T-helper 1 cell (primary cell): ENCODE data around the gene OTOG.

ENCODE experiments used
- DNase-seq, 5 donors: peaks; one replicate each; pipeline ENCODE4 v3.0.0-alpha.2; 2012 to 2020

Gene OTOG

DNA sequence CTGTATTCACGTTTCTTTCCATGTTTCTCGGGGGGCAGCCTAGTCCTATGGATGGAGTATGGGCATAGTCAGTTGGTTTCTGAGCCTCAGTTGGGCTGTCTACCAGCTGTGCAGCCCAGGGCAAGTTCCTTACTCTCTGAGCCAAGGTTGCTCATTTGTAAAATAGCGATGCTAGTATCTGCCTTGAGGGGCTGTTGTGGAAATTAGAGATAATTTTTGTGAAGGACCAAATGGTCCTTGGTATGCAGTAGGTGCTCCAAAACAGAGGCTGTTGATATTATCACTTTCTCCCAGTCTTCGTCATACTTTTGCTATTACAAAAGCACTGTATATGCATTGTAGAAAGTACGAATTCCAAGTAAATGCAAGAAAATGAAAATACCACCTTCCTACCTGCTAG lies 89.7 kb downstream of the OTOG start:
- no peak for DNase-seq

DNA sequence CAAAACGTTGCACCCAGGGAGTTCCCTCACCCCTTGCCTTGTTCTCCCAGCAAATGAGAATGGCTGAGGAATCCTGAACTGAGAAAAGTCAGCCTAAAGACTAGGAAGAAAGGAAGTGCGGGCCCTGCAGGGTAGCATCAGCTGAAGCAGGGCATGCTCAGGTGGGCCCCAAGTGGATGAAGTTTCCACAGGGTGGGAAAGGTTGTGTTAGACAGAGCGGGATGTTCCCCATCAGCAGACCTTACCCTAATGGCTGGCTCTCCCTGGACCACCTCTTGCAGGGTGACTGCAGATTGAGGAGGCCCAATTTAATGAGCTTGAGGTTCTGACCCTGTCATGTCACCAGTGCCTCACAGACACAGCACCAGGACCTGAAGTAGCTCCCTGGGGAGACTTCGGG lies 90.8 kb downstream of the OTOG start:
- no peak for DNase-seq

DNA sequence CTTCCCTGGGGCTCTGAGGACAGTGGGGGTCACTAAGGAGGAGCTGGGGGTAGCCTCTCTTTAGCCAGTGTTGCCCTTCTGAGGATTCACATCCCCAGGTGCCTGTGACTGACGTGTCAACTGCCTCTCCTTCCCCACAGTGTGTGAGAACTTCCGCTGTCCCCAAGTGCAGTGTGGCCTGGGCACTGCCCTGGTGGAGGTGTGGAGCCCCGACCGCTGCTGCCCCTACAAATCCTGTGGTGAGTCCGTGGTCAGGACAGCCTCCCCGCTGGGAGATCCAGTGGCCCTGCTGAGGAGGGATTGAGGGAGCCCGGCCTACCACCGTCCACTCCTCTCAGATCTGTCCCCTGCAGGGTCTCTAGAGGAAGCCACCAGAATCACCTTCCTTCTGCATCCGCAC lies 91.3 kb downstream of the OTOG start:
- DNase-seq: no peak

DNA sequence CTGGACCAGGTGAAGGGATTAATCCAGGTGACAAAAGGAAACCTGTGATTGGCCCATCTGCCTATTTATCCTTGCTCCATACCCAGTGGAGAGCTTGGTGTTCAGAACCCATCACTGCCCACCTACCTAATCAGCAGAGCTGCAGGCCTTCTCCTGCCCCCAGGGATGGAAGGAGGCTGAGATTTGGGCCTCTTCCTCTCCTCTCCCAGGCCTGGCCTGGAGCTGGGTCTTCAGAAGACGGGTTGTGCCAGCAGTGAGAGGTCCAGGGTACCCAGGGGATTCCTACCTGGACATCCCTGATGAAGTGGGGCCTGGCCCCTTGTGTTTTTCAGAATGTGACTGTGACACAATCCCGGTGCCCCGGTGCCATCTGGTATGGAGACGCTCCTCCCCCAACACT lies 92.0 kb downstream of the OTOG start:
- no peak for DNase-seq

DNA sequence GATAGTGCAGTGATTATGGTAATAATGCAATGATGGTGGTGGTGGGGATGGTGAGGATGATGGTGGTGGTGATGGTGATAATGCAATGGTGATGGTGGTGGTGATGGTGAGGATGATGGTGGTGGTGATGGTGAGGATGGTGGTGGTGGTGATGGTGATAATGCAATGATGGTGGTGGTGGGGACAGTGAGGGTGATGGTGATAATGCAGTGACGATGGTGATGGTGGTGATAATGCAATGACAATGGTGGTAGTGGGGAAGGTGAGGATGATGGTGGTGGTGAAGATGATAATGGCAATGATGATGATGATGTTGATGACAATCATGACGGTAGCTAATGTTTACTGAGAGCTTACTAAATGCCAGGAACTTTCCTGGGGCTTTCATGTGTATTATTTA lies 92.7 kb downstream of the OTOG start:
- no peak for DNase-seq

DNA sequence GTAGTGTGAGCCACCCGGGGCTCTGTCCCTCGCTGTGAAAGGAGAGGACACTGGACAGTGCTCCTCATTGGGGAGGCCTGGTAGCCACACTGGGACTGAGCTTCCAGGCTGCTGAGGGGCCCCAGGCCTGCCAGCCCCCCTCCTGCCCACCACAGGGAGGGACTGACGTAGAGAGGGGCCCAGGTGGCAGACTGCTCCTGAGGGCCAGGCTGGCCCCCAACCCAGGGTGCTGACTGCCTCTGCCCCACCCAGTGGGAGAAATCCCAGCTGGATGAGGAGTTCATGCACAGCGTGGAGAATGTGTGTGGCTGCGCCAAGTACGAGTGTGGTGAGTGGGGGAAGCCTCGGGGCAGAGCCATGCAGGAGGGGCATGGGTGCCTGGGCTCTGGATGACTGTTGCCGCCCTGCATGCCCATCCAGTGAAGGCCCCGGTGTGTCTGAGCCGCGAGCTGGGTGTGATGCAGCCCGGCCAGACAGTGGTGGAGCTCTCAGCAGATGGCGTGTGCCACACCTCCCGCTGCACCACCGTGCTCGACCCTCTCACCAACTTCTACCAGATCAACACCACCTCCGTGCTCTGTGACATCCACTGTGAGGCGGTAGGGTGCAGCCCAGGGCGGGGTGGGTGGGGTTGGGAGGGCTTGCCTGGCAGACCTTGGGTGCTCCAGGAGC lies 93.6 kb downstream of the OTOG start:
- DNase-seq: no peak

DNA sequence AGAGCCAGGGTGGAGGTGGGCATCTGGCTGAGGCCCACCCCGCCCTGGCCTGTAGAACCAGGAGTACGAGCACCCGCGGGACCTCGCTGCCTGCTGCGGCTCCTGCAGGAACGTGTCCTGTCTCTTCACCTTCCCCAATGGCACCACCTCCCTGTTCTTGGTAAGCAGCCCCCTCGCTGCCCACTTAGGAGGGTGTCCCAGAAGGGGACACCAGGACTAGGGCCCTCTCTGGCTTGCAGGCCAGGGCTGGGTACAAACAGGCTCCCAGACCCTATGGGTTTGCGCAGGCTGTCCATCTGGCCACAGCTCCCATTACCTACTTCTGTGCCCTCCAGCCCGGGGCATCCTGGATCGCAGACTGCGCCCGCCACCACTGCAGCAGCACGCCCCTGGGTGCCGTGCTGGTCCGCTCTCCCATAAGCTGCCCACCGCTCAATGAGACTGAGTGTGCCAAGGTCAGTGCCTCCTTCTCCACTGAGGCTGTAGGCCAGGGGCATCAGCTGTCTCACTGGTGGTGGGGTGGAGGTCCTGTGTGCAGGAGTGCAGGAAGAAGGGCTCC lies 94.8 kb downstream of the OTOG start:
- no peak for DNase-seq

DNA sequence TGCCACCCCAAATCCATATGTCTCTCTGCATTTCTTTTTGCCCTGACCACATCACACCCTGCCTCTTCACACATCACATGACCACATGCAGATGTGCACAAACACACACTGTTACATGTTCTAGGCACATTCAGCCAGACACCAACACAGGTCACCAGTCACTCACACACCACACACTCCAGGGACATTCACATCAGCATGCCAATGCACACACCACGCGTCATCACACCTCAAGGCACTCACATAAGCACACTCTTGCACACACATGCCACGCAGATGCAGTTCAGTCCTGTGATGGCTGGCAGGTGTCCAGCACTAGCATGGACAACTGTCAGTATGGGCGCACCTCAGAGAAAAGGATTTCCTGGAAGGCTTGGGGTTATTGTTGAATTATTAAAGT lies 95.3 kb downstream of the OTOG start:
- no peak for DNase-seq

DNA sequence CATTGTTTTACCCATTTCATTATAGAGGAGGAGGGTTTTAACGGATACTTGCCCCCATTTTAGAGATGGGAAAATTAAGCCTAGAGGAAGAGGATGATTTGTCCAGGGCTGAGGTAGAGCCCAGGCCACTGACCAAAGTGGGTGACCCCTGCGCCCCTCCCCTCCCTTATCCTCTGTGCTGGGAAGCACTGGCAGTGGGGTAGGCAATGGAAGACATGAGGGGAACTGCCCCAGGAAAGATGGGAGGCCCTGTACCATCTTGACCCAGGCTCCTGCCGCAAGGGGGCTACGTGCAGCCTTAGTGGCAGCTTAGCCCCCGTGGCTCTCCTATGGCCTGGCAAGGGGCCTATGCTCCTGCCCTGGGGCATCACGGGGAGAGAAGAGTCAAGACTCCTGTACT lies 95.9 kb downstream of the OTOG start:
- DNase-seq: no peak

DNA sequence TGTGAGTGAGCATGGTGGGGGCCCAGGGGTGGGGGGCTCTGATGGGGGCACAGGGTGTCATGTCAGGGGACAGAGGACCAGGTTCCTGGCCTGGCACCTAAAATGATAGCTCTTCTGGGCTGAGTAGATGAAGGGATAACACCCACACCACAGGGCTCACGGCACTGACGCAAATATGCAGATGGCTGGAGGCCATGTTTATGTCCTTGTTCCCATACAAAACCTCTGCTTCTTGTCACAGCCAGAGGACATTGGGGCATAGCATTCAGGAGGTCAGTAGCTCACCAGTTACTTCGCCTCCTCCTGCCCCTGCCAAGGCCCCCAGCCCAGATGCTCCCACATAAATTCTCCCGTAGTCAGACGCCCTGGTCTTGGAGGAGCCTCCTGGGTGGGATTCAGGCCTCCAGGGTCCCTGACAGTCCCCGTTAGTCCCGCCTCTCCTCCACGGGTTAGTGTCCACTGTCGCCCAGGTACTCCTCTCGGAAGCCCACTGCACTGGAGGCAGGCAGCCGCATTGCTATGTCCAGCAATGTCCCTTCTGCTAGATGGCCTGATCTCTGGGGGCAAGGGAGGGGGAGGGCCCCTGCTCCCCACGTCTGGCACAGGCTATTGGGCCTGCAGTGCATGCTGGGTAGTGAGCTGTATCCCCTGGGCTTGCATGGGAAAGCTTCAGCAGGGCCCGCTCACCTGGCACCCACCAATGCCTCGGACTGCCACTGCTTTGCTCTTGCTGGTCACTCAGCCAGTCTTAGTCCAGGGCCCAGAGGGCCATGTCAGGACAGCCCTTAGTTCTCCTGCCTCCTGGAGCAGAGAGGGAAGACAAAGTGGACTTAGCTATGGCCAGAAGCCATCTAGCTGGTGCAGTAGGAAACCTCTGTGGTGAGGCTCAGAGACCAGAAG lies 96.7 kb downstream of the OTOG start:
- no peak for DNase-seq

DNA sequence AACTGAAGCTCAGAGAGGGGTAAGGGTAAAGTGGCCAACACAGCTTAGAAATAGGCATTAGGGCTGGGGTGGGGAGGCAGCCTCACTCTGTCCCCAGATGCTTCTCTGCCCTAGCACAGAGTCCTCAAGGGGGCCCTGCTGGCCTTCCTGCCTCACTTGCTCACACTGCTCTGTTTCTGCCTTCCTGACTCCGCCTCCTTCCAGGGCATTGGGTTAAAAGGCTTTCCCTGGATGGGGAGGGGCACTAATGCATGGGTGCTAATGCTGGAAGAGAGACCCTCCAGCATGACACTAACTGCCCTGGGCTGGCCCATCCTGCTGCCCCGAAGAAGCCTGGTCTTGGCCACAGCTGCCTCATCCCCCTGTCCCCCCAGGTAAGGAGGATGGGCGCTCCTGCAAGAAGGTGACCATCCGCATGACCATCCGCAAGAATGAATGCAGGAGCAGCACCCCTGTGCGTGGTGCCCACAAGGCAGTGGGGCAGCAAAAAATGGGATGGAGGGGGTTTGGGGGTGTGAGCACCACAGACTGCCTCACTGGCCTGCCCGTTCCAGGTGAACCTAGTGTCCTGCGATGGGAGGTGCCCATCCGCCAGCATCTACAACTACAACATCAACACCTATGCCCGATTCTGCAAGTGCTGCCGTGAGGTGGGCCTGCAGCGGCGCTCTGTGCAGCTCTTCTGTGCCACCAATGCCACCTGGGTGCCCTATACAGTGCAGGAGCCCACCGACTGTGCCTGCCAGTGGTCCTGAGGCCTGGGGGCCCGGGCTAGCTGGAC lies 98.3 kb downstream of the OTOG start:
- no peak for DNase-seq

DNA sequence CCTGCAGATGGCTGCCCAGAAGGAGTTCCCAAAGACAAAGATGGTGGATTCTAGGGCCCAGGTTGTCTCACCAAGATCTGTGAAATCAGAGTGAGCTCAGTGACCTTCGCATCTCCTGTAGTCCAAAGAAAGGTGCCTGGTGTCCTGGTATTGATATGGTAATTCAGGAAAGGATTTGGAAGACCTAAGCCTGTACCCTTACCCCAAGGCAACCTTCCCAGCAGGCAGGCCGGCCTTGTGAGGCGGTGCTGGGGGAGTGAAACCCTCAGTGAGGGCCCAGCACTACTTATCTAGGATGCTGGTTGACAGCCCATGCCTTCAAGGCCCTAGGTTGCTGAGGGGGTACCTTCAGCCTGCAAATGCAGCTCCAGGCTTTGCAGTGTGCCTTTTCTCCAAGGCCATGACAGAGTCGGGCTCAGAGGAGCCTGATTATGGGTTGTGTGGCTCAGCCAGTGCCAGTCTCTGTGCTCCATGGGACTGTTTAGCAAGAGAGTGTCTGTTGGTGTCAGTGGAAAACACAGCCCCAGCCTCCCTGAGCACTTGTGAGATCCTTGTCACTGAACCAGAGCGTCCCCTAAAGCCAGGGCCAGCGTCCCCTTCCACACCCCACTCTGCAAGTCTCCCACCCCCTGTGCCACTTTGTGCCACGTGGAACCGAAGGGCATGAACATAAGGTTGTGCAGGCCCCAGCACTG lies 99.5 kb downstream of the OTOG start:
- DNase-seq: no peak

DNA sequence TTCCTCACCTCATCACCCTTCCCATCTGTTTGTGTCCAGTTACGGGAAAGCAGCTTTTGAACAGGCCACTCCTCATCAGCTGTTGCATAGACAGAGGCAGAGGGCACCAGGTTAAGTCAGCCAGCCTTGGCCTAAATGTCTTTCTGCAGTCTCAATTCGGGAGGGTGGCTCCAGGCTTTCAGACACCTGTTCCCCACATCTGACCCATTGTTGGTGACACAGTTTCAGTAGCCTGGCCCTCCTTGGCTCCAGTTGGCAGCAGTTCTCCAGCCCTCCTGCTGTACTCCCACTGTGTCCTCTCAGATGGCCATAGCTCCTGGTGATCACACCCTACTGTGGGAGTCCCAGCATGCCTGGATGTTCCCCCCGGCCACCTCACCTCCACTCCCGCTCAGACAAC lies 101.5 kb downstream of the OTOG start:
- no peak for DNase-seq

DNA sequence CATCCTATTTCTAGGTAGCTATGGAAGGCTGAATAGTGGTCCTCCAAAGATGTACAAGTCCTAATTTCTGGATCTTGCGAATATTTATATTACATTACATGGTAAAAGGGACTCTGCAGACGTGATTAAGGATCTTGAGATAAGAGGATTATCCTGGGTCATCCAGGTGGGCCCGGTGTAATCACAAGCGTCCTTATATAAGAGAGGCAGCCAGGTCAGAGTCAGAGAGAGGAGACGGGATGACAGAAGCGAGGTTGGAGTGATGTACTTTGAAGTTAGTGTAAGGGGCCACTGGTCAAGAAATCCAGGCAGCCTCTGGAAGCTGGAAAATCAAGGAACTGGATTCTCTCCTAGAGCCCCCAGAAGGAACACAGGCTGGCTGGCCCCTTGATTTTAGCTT lies 102.2 kb downstream of the OTOG start:
- no peak for DNase-seq

DNA sequence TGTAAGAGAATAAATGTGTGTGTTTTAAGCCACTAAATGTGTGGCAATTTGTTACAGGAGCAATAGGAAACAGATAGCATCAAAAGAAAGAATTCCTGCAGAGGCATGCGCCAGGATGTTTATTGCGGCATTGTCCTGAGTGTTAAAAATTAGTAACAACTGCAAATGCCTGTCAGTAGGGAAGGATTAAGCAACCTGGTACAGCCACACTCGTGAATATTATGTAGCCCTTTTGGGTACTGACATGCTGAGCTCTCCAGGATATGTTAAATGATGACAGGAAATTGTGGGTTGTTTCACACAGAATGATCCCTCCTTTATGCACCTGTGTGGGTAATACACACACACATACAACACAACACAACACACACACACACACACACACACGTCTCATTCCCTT lies 102.6 kb downstream of the OTOG start:
- no peak for DNase-seq

DNA sequence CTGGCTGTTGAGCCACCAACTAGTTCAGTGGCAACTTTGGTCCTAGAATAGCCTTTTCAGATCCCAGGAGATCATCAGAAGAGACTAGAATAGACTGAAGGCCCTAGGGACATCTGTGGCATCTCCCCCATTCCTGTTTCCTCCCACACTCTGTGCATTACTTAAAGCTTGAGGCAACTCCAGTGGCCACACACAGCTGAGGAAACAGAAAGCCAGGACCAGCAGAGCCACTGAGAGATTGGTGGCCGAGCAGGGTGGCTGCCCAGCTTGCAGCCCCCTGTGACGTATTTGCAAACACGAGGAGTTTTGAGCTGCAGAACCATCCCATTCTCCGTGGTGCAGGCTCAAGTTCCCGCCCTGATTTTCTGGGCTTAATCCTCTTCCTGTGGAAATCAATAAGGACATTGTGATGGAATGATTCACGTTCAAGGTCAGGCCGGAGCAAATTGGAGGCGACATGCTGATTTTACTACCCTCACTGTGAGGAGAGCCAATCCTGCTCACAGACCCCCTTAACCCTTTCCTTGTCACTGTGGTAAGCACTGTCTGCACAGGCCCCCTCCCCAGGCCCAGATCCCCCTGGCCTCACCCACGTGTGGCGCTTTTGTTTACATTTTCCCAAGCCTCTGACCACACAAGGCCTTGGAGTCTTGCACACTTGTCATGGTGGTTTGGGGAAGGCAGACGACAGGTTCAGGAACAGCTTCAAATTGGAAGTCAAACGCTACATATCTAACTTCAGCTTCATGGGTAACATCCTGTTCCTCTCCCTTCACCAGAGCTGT lies 103.3 kb downstream of the OTOG start:
- DNase-seq: no peak

DNA sequence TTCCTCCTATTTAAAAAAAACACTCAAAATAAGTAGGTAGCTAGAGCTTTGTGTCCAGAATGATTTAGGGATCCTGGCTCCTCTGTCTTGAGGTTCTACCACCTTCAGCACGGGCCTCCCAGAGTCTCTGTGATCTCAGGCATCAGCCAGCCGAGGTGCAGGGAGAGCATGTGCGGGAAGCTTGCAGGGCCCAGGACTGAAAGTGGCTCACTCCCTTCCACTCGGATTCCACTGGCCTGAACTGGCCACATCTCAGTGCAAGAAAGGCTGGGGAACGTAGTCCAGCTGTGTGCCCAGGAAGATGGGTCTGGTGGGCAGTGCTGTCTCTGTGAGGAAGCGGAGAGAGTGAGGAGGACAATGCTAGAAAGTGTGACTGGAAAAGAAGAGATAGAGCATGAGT lies 104.0 kb downstream of the OTOG start:
- DNase-seq: no peak

DNA sequence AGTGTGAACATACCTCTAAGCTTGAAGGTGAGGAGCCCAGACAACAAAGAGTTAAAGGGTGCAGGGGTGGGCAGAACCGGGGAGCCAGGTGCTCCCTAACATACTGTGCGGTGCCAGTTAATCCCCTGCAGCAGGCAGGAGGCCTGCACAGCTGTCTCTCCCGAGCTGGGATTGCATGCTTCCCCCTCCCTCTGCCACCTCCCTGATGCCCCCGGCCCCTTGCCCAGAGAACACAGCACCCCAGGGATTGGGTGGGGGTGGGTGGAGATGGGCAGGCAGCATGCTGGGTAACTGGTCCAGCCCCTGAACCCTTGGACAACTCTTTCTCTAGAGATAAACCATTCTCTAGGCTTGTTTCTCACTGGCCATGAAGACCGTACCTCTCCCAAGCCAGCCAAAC lies 104.6 kb downstream of the OTOG start:
- DNase-seq: no peak

DNA sequence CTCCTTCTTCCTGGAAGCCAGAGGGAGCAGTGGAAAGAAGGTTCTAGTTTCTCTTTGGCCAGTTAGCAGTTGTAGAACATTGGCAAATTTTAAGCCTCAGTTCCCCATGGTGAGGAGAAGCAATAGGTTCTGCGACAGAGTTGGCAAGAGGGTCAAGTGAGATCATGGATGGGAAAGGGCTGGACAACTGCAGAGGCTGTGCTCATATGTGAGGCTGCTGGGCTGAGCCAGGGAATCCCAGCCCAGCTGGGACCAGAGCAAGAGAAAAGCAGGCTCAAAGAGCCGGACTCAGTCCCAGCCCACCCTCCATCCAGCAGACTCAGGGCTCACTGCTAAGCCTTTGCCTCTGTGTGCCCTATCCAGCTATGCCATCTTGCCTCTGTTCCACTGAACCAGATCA lies 105.5 kb downstream of the OTOG start:
- no peak for DNase-seq

DNA sequence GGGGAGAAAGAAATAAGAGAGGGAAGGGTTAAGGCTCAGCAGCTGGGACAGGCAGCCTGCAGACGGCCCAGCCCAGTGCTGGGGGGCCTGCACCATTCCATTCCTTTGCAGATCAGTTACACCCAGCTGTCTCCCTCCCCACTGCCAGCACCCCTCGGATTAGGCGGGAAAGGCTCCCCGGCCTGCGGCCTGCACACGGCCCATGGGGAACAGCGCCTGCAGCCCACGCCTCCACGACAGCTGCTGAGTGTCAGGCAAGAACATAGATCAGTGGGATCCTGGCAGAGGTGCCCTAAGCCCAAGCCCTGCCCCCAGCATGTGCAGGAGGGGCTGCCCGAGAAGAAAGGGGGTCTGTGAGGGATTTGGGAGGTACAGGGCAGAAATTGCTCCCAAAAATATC lies 106.6 kb downstream of the OTOG start:
- no peak for DNase-seq

DNA sequence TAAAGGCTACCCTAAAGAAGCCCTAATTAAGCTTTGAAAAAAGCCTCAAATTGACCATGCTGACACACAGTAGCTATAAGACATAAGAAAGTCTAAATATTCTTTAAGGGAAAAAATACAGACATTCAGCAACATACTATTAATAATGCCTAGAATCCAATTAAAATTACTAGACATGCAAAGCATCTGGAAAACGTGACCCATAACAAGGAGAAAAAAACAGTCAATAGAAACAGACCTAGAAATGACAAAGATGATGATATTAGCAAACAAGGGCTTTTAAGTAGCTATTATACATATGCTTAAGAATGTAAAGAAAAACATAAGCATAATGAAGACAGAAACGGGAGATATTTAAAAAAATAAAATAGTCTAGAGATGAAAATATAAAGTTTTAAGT lies 108.6 kb downstream of the OTOG start:
- no peak for DNase-seq

DNA sequence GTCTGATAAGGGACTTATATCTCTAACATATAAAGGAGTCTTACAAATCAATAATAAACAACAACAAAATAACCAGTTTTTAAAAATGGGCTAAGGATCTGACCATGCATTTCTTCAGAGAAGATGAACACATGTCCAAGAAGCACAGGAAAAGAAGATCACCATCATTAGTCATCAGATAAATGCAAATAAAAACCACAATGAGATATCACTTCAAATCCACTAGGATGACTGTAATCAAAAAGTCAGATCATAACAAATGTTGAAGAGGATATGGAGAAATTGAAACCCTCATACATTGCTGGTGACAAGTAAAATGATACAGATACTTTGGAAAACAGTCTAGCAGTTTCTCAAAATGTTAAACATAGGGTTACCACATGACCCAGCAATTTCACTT lies 111.2 kb downstream of the OTOG start:
- no peak for DNase-seq
